IMR-90 (cell line): ENCODE measurements around the gene ATXN3L. TPM values are rescaled to one million over a fixed set of nuclear protein-coding genes. Genes with fewer than 3 reads are reported as not detected.

Experiments used
- ATAC-seq: fragments of 200-7000 bp; cut with Tn5 transposase; 2 replicates; pipeline ENCODE4 v1.9.1; 2020; ENCODE audit warnings: low read depth, mild to moderate bottlenecking, moderate library complexity
- BruUV-seq: library from RNA; stranded (reverse); fragments of 400-500 nt; replicated peaks from 2 replicates; lab custom pipeline; 2021; lab: Mats Ljungman, UMichigan
- CTCF ChIA-PET: fragments of 300-600 bp; formaldehyde crosslinking; extraction: SDS; loops from one replicate; lab custom pipeline; 2021; ENCODE audit warnings: antibody characterized with exemption; lab: Yijun Ruan, JAX
- POLR2A ChIA-PET: fragments of 300-600 bp; sonication (Branson Sonifier 250); formaldehyde crosslinking; loops from one replicate; lab custom pipeline; 2022; ENCODE audit warnings: antibody characterized with exemption; ENCODE audit not compliant: unreplicated experiment; lab: Charles Lee
- DNase-seq: peaks from one replicate; pipeline ENCODE4 v3.0.0; 2013
- H2AFZ ChIP-seq: replicated peaks from 2 replicates; pipeline ENCODE3; 2013; ENCODE audit warnings: low read length, mild to moderate bottlenecking; ENCODE audit not compliant: poor library complexity
- H2AK5ac ChIP-seq: 2 replicates; pipeline ENCODE4 v1.6.1; 2013; ENCODE audit warnings: low read depth, low read length, inconsistent platforms
- H2AK9ac ChIP-seq: replicated peaks from 2 replicates; pipeline ENCODE3; 2013; ENCODE audit warnings: mild to moderate bottlenecking, low read depth, low read length, moderate library complexity; ENCODE audit not compliant: poor library complexity
- H2BK120ac ChIP-seq: 2 replicates; pipeline ENCODE4 v1.6.1; 2013; ENCODE audit warnings: low read depth, low read length, inconsistent platforms
- H2BK15ac ChIP-seq: 3 replicates; pipeline ENCODE4 v1.6.1; 2013; ENCODE audit warnings: low read depth, low read length, inconsistent platforms
- H2BK20ac ChIP-seq: 2 replicates; pipeline ENCODE4 v1.6.1; 2013; ENCODE audit warnings: low read depth, mild to moderate bottlenecking, inconsistent platforms, low read length, moderate library complexity
- H2BK5ac ChIP-seq: 2 replicates; pipeline ENCODE4 v1.6.1; 2013; ENCODE audit warnings: mild to moderate bottlenecking, low read depth, low read length, inconsistent platforms; ENCODE audit not compliant: poor library complexity, severe bottlenecking
- H3K14ac ChIP-seq: replicated peaks from 2 replicates; pipeline ENCODE4 v1.6.1; 2013; ENCODE audit warnings: low read depth, low read length, inconsistent platforms
- H3K18ac ChIP-seq: 2 replicates; pipeline ENCODE4 v1.6.1; 2013; ENCODE audit warnings: low read depth, low read length, control low read depth
- H3K23ac ChIP-seq: 2 replicates; pipeline ENCODE4 v1.6.1; 2013; ENCODE audit warnings: low read depth, low read length, inconsistent platforms
- H3K27ac ChIP-seq: 2 replicates; pipeline ENCODE4 v1.5.1; 2013; ENCODE audit warnings: mild to moderate bottlenecking, control low read depth, low read length; ENCODE audit not compliant: insufficient read depth
- H3K27me3 ChIP-seq: 2 replicates; pipeline ENCODE4 v1.6.1; 2013; ENCODE audit warnings: low read length; ENCODE audit not compliant: control insufficient read depth, insufficient read depth
- H3K36me3 ChIP-seq: 2 replicates; pipeline ENCODE4 v1.6.1; 2013; ENCODE audit warnings: low read length, mixed read lengths; ENCODE audit not compliant: control insufficient read depth, insufficient read depth
- H3K4ac ChIP-seq: 2 replicates; pipeline ENCODE4 v1.6.1; 2013; ENCODE audit warnings: low read depth, low read length, inconsistent platforms
- H3K4me1 ChIP-seq: 2 replicates; pipeline ENCODE4 v1.6.1; 2013; ENCODE audit warnings: low read length, mixed read lengths; ENCODE audit not compliant: control insufficient read depth, insufficient read depth
- H3K4me2 ChIP-seq: 2 replicates; pipeline ENCODE4 v1.6.1; 2013; ENCODE audit warnings: low read depth, mild to moderate bottlenecking, control low read depth, low read length, moderate library complexity
- H3K4me3 ChIP-seq: 2 replicates; pipeline ENCODE4 v1.5.1; 2013; ENCODE audit warnings: low read depth, mild to moderate bottlenecking, control low read depth, low read length, moderate library complexity; ENCODE audit not compliant: insufficient read depth
- H3K56ac ChIP-seq: 2 replicates; pipeline ENCODE4 v1.6.1; 2013; ENCODE audit warnings: low read length, inconsistent platforms; ENCODE audit not compliant: insufficient read depth; ENCODE audit errors: extremely low read depth
- H3K79me1 ChIP-seq, 2 experiments: 2 replicates each; pipeline ENCODE4 v1.6.1; 2013; ENCODE audit warnings: low read length in 2 of 2, inconsistent platforms in 1 of 2, low read depth in 1 of 2
- H3K9ac ChIP-seq: 2 replicates; pipeline ENCODE4 v1.6.1; 2013; ENCODE audit warnings: low read depth, low read length, control low read depth
- H3K9me1 ChIP-seq: 2 replicates; pipeline ENCODE4 v1.6.1; 2013; ENCODE audit warnings: low read length, inconsistent platforms; ENCODE audit not compliant: insufficient read depth
- H3K9me3 ChIP-seq: 2 replicates; pipeline ENCODE4 v1.6.1; 2013; ENCODE audit warnings: low read length; ENCODE audit not compliant: control insufficient read depth, insufficient read depth
- H4K20me1 ChIP-seq: 2 replicates; pipeline ENCODE4 v1.6.1; 2013; ENCODE audit warnings: low read length, inconsistent platforms; ENCODE audit not compliant: insufficient read depth
- H4K5ac ChIP-seq: 2 replicates; pipeline ENCODE4 v1.6.1; 2013; ENCODE audit warnings: mild to moderate bottlenecking, low read depth, low read length, control low read depth
- H4K8ac ChIP-seq, 2 experiments: 2 replicates each; pipeline ENCODE4 v1.6.1; 2013; ENCODE audit warnings: low read depth in 2 of 2, low read length in 2 of 2, control low read depth in 1 of 2, inconsistent platforms in 1 of 2
- H4K91ac ChIP-seq: 2 replicates; pipeline ENCODE4 v1.6.1; 2013; ENCODE audit warnings: low read depth, low read length, inconsistent platforms; ENCODE audit not compliant: insufficient read depth
- BHLHE40 ChIP-seq: fragments of 150-350 bp; IDR thresholded peaks from 2 replicates; pipeline ENCODE4 v1.6.1; 2016; ENCODE audit warnings: mild to moderate bottlenecking, low read depth, low read length
- CEBPB ChIP-seq: IDR thresholded peaks from 2 replicates; pipeline ENCODE4 v1.6.1; 2012; ENCODE audit warnings: low read depth, low read length, improper control_type of control experiment
- CHD1 ChIP-seq: IDR thresholded peaks from 2 replicates; pipeline ENCODE4 v1.6.1; 2012; ENCODE audit warnings: low read depth, low read length, improper control_type of control experiment
- MXI1 ChIP-seq: IDR thresholded peaks from 2 replicates; pipeline ENCODE4 v1.6.1; 2012; ENCODE audit warnings: low read depth, mild to moderate bottlenecking, low read length, moderate library complexity, borderline replicate concordance
- POLR2A ChIP-seq: IDR thresholded peaks from 2 replicates; pipeline ENCODE4 v1.6.1; 2012; ENCODE audit warnings: mild to moderate bottlenecking, low read depth, low read length
- RAD21 ChIP-seq: IDR thresholded peaks from 2 replicates; pipeline ENCODE4 v1.6.1; 2012; ENCODE audit warnings: low read length, improper control_type of control experiment
- RCOR1 ChIP-seq: IDR thresholded peaks from 2 replicates; pipeline ENCODE4 v1.6.1; 2012; ENCODE audit warnings: mild to moderate bottlenecking, low read length, improper control_type of control experiment; ENCODE audit not compliant: insufficient replicate concordance
- SMC3 ChIP-seq: fragments of 150-350 bp; IDR thresholded peaks from 2 replicates; pipeline ENCODE4 v1.6.1; 2016; ENCODE audit warnings: low read depth, mild to moderate bottlenecking, antibody characterized with exemption, low read length, moderate library complexity
- WGBS, 2 experiments: methylation state at CpG; one replicate each; pipeline versions ENCODE4 v1.1.5 to v1.1.7; 2013; ENCODE audit warnings: missing lambda C conversion rate in 2 of 2; ENCODE audit not compliant: insufficient read length in 1 of 2; ENCODE audit errors: extremely low coverage in 2 of 2; 5-methylcytosine and 5-hydroxymethylcytosine counted together
- dilution Hi-C: fragments of 300-500 bp; cut with HindIII; formaldehyde crosslinking; loops from one replicate; pipeline ENCODE4 v1.14.3; 2018; ENCODE audit warnings: low sequenced_read_pairs; ENCODE audit not compliant: unreplicated experiment
- in situ Hi-C: fragments of 300-500 bp; cut with MboI; formaldehyde crosslinking; loops from 3 replicates; pipeline ENCODE4 v1.14.3; 2019; ENCODE audit warnings: low sequenced_read_pairs, inconsistent platforms, mixed read lengths
- intact Hi-C: fragments of 100-400 bp; cut with micrococcal nuclease; formaldehyde crosslinking; loops from 2 replicates; pipeline ENCODE4 v1.10.0; 2022
- polyA plus RNA-seq, 3 experiments: library from polyadenylated mRNA; depleted of rRNA; stranded (reverse); fragments of >200 nt; gene quantifications; 2 replicates each; pipeline ENCODE4 v1.2.3, GENCODE V29; 2012; ENCODE audit warnings: low replicate concordance in 1 of 3
- total RNA-seq: library from RNA; depleted of rRNA; stranded (reverse); fragments of >200 nt; gene quantifications from 2 replicates; pipeline ENCODE4 v1.2.3, GENCODE V29; 2012
- TF ChIP-seq, protein P1 (sequence below): conservative IDR thresholded peaks from 2 replicates; pipeline ENCODE4 v1.5.1; 2012; ENCODE audit warnings: mild to moderate bottlenecking, low read depth, low read length, improper control_type of control experiment

The ATXN3L gene
- total and polyA plus RNA-seq, 2 of the 4 experiments (the other 2 are of a cell fraction) = not detected

DNA sequence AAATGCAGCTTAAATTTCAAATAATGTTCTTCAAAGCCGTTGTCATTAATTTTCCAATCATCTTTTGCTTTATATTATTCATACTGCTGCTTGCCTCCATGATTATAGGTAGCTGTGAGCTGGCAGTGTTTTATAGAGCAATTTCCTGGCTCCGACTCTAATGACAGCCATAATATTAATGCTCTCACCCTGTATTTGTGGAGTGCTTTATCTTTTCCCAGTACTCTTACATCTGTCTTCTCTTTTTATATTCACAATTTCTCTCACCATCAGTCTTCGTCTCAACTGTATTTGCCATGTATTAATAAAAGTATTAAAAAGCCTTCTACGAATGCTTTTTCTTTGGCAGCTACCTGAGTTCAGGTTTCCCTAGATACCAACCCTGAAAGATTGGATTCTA is 21.0 kb downstream of the ATXN3L start:
- Histone ChIP-seq H2BK15ac (no peak overlapping the region), H3K27ac (no peak overlapping the region), H3K4ac (no peak overlapping the region), H3K9me3 (no peaks in the 10 kb centered on the region), H3K56ac (no peak overlapping the region), H3K79me1 (no peaks in the 10 kb centered on the region), H4K8ac (no peak overlapping the region), H3K23ac (no peak overlapping the region), H3K9me1 (no peaks in the 10 kb centered on the region), H3K4me2 (no peak overlapping the region), H3K9ac (no peak overlapping the region), H3K18ac (no peak overlapping the region), H2AK5ac (no peak overlapping the region), H4K5ac (no peak overlapping the region), H3K36me3 (no peaks in the 10 kb centered on the region), H3K4me3 (no peak overlapping the region), H2AFZ (no peak overlapping the region), H2AK9ac (no peak overlapping the region), H2BK5ac (no peak overlapping the region), H3K27me3 (no peaks in the 10 kb centered on the region), H2BK120ac (no peak overlapping the region), H4K20me1 (no peaks in the 10 kb centered on the region), H4K91ac (no peak overlapping the region), H3K4me1 (no peaks in the 10 kb centered on the region), H3K14ac (no peak overlapping the region), H2BK20ac (no peak overlapping the region)
- ChIA-PET POLR2A (no interaction called here), CTCF (no interaction called here)
- in situ Hi-C loops (no loop called here), dilution Hi-C loops (no loop called here), intact Hi-C loops (no loop called here)
- ATAC-seq (no peak), DNase-seq (no peak)
- BruUV-seq = no TSS peak
- TF ChIP-seq SMC3 (no peak), RAD21 (no peak), CEBPB (no peak), BHLHE40 (no peak), RCOR1 (no peak), POLR2A (no peak), MXI1 (no peak), CHD1 (no peak)
- TF ChIP-seq, protein P1, sequence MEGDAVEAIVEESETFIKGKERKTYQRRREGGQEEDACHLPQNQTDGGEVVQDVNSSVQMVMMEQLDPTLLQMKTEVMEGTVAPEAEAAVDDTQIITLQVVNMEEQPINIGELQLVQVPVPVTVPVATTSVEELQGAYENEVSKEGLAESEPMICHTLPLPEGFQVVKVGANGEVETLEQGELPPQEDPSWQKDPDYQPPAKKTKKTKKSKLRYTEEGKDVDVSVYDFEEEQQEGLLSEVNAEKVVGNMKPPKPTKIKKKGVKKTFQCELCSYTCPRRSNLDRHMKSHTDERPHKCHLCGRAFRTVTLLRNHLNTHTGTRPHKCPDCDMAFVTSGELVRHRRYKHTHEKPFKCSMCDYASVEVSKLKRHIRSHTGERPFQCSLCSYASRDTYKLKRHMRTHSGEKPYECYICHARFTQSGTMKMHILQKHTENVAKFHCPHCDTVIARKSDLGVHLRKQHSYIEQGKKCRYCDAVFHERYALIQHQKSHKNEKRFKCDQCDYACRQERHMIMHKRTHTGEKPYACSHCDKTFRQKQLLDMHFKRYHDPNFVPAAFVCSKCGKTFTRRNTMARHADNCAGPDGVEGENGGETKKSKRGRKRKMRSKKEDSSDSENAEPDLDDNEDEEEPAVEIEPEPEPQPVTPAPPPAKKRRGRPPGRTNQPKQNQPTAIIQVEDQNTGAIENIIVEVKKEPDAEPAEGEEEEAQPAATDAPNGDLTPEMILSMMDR = no peak
- WGBS, 2 experiments = no CpG with 5 or more reads among the region's 4 CpGs
